A549 (cell line): ENCODE results near the gene METRNL. TPM values are rescaled to one million over a fixed set of nuclear protein-coding genes. Genes with fewer than 3 reads are reported as not detected.
"Not testable (repeated sequence)": the region's sequence is repeated elsewhere in the genome, so short reads cannot be mapped to it uniquely, and the experiment has no call there.

ENCODE experiments used
- ATAC-seq, 2 experiments: fragments of 200-7000 bp in 1 of 2; fragments of >200 bp in 1 of 2; cut with Nextera tagmentation in 1 of 2; cut with Tn5 transposase in 1 of 2; 3 replicates each; pipeline versions ENCODE4 v1.8.0 to v1.9.1; 2018 to 2020; ENCODE audit warnings: mild to moderate bottlenecking in 1 of 2, moderate library complexity in 1 of 2
- CTCF ChIA-PET: fragments of 300-600 bp; sonication (Branson Sonifier 250); formaldehyde crosslinking; extraction: SDS; loops from one replicate; lab custom pipeline; 2021; ENCODE audit warnings: antibody characterized with exemption, inconsistent platforms; lab: Yijun Ruan, JAX
- POLR2A ChIA-PET: fragments of 350-600 bp; formaldehyde crosslinking; extraction: SDS; loops from one replicate; lab custom pipeline; 2021; ENCODE audit warnings: antibody characterized with exemption, inconsistent platforms; lab: Yijun Ruan, JAX
- DNase-seq, 2 experiments: peaks; one replicate each; pipeline versions ENCODE4 v3.0.0 to v3.0.0-alpha.2; 2011 to 2016; ENCODE audit warnings: low read depth in 1 of 2, low spot score in 1 of 2
- FAIRE-seq: peaks from 2 replicates; lab custom pipeline; 2011; peaks lifted over from hg19 to GRCh38; lab: Jason Lieb, UNC
- H3K27ac ChIP-seq, 2 experiments: fragments of >200 bp; sonication (Bioruptor Twin); formaldehyde crosslinking; 3 replicates each; pipeline ENCODE4 v1.5.1; 2016 to 2017
- H3K4me1 ChIP-seq: fragments of >200 bp; sonication (Bioruptor Twin); formaldehyde crosslinking; 3 replicates; pipeline ENCODE4 v1.6.1; 2016
- H3K4me2 ChIP-seq: fragments of >200 bp; sonication (Bioruptor Twin); formaldehyde crosslinking; 3 replicates; pipeline ENCODE4 v1.6.1; 2016
- H3K4me3 ChIP-seq: fragments of >200 bp; sonication (Bioruptor Twin); formaldehyde crosslinking; 3 replicates; pipeline ENCODE4 v1.5.1; 2016
- H3K9me3 ChIP-seq: fragments of >200 bp; sonication (Bioruptor Twin); formaldehyde crosslinking; 3 replicates; pipeline ENCODE4 v1.6.1; 2016
- CBX8 ChIP-seq: fragments of 200-600 bp; sonication (generic); IDR thresholded peaks from 2 replicates; pipeline ENCODE4 v1.6.1; 2016
- ESRRA ChIP-seq: fragments of 150-350 bp; IDR thresholded peaks from 2 replicates; pipeline ENCODE4 v1.6.1; 2014; ENCODE audit warnings: mild to moderate bottlenecking, low read length, borderline replicate concordance
- FOXS1 ChIP-seq: fragments of 250-450 bp; sonication (Bioruptor Pico); IDR thresholded peaks from 2 replicates; pipeline ENCODE4 v1.5.0; 2020; ENCODE audit warnings: mild to moderate bottlenecking, moderate library complexity
- HDAC2 ChIP-seq: fragments of 200-600 bp; sonication (generic); IDR thresholded peaks from 2 replicates; pipeline ENCODE4 v1.6.1; 2016
- HOXA7 ChIP-seq: fragments of 250-450 bp; sonication (Bioruptor Pico); IDR thresholded peaks from 2 replicates; pipeline ENCODE4 v1.5.0; 2020; ENCODE audit warnings: mild to moderate bottlenecking, moderate library complexity
- MAFK ChIP-seq: fragments of 450-650 bp; IDR thresholded peaks from 2 replicates; pipeline ENCODE4 v1.6.1; 2014; ENCODE audit not compliant: partially characterized antibody
- MYC ChIP-seq: IDR thresholded peaks from 2 replicates; pipeline ENCODE4 v1.6.1; 2012; ENCODE audit warnings: mild to moderate bottlenecking, inconsistent platforms, low read length, improper control_type of control experiment, borderline replicate concordance
- NPAS2 ChIP-seq: fragments of 250-450 bp; sonication (Bioruptor Pico); IDR thresholded peaks from 2 replicates; pipeline ENCODE4 v1.8.0; 2022; ENCODE audit warnings: mild to moderate bottlenecking, moderate library complexity, borderline replicate concordance
- PHF8 ChIP-seq: fragments of 200-600 bp; sonication (generic); IDR thresholded peaks from 2 replicates; pipeline ENCODE4 v1.6.1; 2016; ENCODE audit warnings: low read depth, mild to moderate bottlenecking, antibody characterized with exemption, moderate library complexity, borderline replicate concordance
- RARB ChIP-seq: fragments of 250-450 bp; sonication (Bioruptor Pico); IDR thresholded peaks from 2 replicates; pipeline ENCODE4 v1.8.0; 2021; ENCODE audit warnings: mild to moderate bottlenecking, moderate library complexity
- RNF2 ChIP-seq: fragments of 200-600 bp; sonication (generic); IDR thresholded peaks from 2 replicates; pipeline ENCODE4 v1.6.1; 2016; ENCODE audit warnings: low read depth, mild to moderate bottlenecking, antibody characterized with exemption, moderate library complexity, borderline replicate concordance
- ZC3H11A ChIP-seq: fragments of 450-650 bp; IDR thresholded peaks from 2 replicates; pipeline ENCODE4 v1.6.1; 2014; ENCODE audit warnings: antibody characterized with exemption, mild to moderate bottlenecking
- ZSCAN20 ChIP-seq: fragments of 250-450 bp; sonication (Bioruptor Pico); IDR thresholded peaks from 2 replicates; pipeline ENCODE4 v1.8.0; 2022; ENCODE audit warnings: mild to moderate bottlenecking, moderate library complexity
- WGBS: methylation state at CpG from one replicate; pipeline ENCODE4 v1.1.6; 2017; ENCODE audit errors: missing lambda C conversion rate; 5-methylcytosine and 5-hydroxymethylcytosine counted together
- polyA plus RNA-seq, 4 experiments: library from polyadenylated mRNA; depleted of rRNA in 3 of 4; stranded (reverse); fragments of >200 nt; fragmentation: RNase III in 1 of 4; extraction: RNeasy Plus Mini Kit Qiagen cat#74134 plus additional on column Dnase treatment in 1 of 4; gene quantifications; 2 replicates in 3 of 4; 3 replicates in 1 of 4; pipeline ENCODE4 v1.2.3, GENCODE V29; 2011 to 2017
- TF ChIP-seq, protein P1 (sequence below): fragments of 450-650 bp; IDR thresholded peaks from 2 replicates; pipeline ENCODE4 v1.6.1; 2014; ENCODE audit warnings: antibody characterized with exemption
- TF ChIP-seq, protein P2 (sequence below): fragments of >200 bp; sonication (Bioruptor Twin); formaldehyde crosslinking; IDR thresholded peaks from 3 replicates; pipeline ENCODE4 v1.5.1; 2016
- TF ChIP-seq, protein P3 (sequence below): fragments of 250-450 bp; sonication (Bioruptor Pico); IDR thresholded peaks from 2 replicates; pipeline ENCODE4 v1.5.0; 2020; ENCODE audit warnings: low read depth, mild to moderate bottlenecking, moderate library complexity

METRNL gene
- polyA plus RNA-seq, 2 of the 4 experiments (the other 2 are of a cell fraction): 1.7 to 6.4 TPM

DNA sequence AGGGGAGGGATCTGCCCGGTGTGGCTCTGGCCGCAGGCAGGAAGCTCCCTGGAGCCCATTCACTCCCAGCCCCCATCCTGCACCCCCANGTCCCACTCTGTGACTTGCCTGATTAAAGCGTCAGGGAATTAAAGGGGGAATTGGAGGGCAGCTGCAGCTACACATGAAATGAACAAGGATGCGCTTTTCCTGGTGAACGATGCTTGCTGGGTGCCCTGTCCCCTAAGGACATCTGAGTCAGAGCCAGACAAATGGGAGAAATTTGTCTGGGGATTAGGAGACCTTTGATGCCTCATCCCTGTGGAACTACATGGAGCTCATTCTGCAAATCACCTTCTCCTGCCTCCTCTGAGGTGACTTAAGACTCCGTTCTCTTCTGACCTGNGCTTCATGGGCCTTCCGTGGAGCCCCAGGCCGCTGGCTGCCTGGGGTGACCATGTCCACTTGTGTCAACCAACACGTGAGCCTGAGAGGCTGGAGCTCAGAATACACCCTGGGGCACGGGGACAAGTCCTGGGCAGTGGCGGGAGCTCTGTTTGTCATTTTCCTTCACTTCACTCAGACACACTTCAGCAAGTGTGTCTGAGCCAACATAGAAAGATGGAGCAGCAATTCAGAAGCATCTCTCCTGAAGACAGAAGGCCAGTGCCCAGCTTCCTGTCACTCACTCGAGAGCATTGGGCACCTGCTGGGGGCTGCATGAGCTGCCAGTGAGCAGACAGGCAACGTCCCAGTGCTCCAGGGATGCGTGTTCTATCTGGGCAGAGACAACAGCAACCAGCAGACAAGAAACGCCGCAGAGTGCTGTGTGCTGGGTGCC is 54.1 kb downstream of the METRNL start:
- TF ChIP-seq ESRRA (no peak), RNF2 (no peak), HOXA7 (no peak), FOXS1 (CRISPR knock-in tag) (no peak), RARB (CRISPR knock-in tag) (no peak), PHF8 (no peak), ZC3H11A (no peak), NPAS2 (CRISPR knock-in tag) (no peak), MYC (no peak), ZSCAN20 (no peak), CBX8 (no peak)
- TF ChIP-seq, protein P1, sequence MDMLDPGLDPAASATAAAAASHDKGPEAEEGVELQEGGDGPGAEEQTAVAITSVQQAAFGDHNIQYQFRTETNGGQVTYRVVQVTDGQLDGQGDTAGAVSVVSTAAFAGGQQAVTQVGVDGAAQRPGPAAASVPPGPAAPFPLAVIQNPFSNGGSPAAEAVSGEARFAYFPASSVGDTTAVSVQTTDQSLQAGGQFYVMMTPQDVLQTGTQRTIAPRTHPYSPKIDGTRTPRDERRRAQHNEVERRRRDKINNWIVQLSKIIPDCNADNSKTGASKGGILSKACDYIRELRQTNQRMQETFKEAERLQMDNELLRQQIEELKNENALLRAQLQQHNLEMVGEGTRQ: no peak
- TF ChIP-seq, protein P2, sequence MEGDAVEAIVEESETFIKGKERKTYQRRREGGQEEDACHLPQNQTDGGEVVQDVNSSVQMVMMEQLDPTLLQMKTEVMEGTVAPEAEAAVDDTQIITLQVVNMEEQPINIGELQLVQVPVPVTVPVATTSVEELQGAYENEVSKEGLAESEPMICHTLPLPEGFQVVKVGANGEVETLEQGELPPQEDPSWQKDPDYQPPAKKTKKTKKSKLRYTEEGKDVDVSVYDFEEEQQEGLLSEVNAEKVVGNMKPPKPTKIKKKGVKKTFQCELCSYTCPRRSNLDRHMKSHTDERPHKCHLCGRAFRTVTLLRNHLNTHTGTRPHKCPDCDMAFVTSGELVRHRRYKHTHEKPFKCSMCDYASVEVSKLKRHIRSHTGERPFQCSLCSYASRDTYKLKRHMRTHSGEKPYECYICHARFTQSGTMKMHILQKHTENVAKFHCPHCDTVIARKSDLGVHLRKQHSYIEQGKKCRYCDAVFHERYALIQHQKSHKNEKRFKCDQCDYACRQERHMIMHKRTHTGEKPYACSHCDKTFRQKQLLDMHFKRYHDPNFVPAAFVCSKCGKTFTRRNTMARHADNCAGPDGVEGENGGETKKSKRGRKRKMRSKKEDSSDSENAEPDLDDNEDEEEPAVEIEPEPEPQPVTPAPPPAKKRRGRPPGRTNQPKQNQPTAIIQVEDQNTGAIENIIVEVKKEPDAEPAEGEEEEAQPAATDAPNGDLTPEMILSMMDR: no peak
- TF ChIP-seq, protein P3, sequence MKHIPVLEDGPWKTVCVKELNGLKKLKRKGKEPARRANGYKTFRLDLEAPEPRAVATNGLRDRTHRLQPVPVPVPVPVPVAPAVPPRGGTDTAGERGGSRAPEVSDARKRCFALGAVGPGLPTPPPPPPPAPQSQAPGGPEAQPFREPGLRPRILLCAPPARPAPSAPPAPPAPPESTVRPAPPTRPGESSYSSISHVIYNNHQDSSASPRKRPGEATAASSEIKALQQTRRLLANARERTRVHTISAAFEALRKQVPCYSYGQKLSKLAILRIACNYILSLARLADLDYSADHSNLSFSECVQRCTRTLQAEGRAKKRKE (CRISPR knock-in tag): no peak
- FAIRE-seq (no peak), ATAC-seq (peak; percentile 48 to 64; a peak in 5 of 6 replicates), DNase-seq (no peak)
- Histone ChIP-seq H3K4me3 (no peak overlapping the region), H3K9me3 (no peaks in the 10 kb centered on the region), H3K4me2 (peak overlapping the region; percentile 22; the same call in 1 of the 3 replicates), H3K27ac (no peak overlapping the region), H3K4me1 (peaks cover 17% of the 10 kb centered on the region)
- WGBS: 42% methylated on average over 16 of the region's 16 CpGs
- POLR2A ChIA-PET: no interaction called here
- CTCF ChIA-PET: interaction anchor here (0.8 to 1.5 kb wide), 7 partner anchors 12 to 380 kb away, joined by 3 to 4 read pairs (median 3); no protein-coding TSS in a partner anchor

DNA sequence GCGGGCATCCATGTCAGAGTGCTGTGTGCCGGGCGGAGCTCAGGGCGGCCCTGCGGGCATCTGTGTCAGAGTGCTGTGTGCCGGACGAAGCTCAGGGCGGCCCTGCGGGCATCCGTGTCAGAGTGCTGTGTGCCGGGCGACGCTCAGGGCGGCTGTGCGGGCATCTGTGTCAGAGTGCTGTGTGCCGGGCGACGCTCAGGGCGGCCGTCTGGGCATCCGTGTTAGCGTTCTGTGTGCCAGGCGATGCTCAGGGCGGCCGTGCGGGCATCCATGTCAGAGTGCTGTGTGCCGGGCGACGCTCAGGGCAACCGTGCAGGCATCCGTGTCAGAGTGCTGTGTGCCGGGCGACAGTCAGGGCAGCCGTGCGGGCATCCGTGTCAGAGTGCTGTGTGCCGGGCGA is 55.0 kb downstream of the METRNL start:
- 74% methylated on average over 19 of the region's 38 CpGs for WGBS
- peaks cover 17% of the 10 kb centered on the region for H3K4me1 ChIP-seq
- DNase-seq, ATAC-seq, H3K9me3 ChIP-seq, H3K4me2 ChIP-seq, POLR2A ChIA-PET, H3K27ac ChIP-seq, FAIRE-seq, H3K4me3 ChIP-seq: not testable (repeated sequence)
- CTCF ChIA-PET: interaction anchor here (0.8 to 1.4 kb wide), 2 partner anchors 13 to 381 kb away, joined by 3 read pairs; no protein-coding TSS in a partner anchor

DNA sequence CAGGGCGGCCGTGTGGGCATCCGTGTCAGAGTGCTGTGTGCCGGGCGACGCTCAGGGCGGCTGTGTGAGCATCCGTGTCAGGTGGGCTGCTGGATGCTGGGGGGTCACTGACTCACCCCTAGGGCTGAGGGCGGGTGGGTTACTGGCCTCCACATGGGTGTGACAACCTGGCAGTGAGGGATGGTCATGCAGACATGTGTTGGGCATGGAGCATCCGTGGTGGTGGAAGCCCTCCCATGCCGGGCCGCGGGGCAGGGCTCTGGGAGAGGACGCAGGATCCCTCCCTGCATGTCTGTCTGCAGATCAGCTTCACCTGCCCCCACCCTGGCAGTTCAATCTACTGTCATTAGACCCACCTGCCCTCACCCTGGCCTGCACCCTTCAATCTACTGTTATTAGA is 56.3 kb downstream of the METRNL start:
- no peak for DNase-seq
- WGBS: 86% methylated on average over 9 of the region's 14 CpGs
- ATAC-seq: no peak
- Histone ChIP-seq H3K4me2 (no peak overlapping the region), H3K4me3 (no peak overlapping the region), H3K9me3 (0 out of 3 replicates have a peak, but pooled peaks cover 2% of the 10 kb centered on the region), H3K27ac (no peak overlapping the region), H3K4me1 (peaks cover 17% of the 10 kb centered on the region)
- POLR2A ChIA-PET: no interaction called here
- no peak for FAIRE-seq
- TF ChIP-seq FOXS1 (CRISPR knock-in tag): no peak
- TF ChIP-seq, protein P1: no peak
- no peak for TF ChIP-seq HDAC2
- no peak for TF ChIP-seq MAFK
- CTCF ChIA-PET: interaction anchor here (0.9 to 1.4 kb wide), 2 partner anchors 354 to 467 kb away, joined by 3 read pairs; no protein-coding TSS in a partner anchor
